ENCODE results near the gene LTB4R2.
A peak's percentile ranks its signal among the peaks of the same experiment; 100 is the strongest.

The LTB4R2 gene

GRCh38 chr14:24270537-24271133 lies 39.3 kb upstream of the LTB4R2 start:
- peak overlapping the region; percentile 78 for H3K4me3 ChIP-seq (replicated peaks; ENCODE audit: low read depth, low read length)
- no peak for TF ChIP-seq CTCF (IDR thresholded peaks at IDR 0.05; ENCODE audit: low read length, missing control alignments)
- DNase-seq (ENCODE audit: low read depth) = no peak

- DNase-seq (ENCODE audit: low read depth) = peak; percentile 92
- TF ChIP-seq CTCF (IDR thresholded peaks at IDR 0.05; ENCODE audit: low read length, missing control alignments) = peak; percentile 59
- peak within 1 kb of the TSS; percentile 78 for H3K4me3 ChIP-seq (replicated peaks; ENCODE audit: low read depth, low read length)
Observed at GRCh38 chr14:24271134-24271833, 38.7 kb upstream of the LTB4R2 start, which contains the start of gene RABGGTA. RABGGTA (minus strand) TSS chr14:24271597; CDS start chr14:24271115, 482 bp downstream.

GRCh38 chr14:24271834-24272263 lies 38.1 kb upstream of the LTB4R2 start:
- no peak for DNase-seq (ENCODE audit: low read depth)
- TF ChIP-seq CTCF (IDR thresholded peaks at IDR 0.05; ENCODE audit: low read length, missing control alignments) = no peak
- peak overlapping the region; percentile 78 for H3K4me3 ChIP-seq (replicated peaks; ENCODE audit: low read depth, low read length)

GRCh38 chr14:24272467-24272866 lies 37.5 kb upstream of the LTB4R2 start:
- DNase-seq (ENCODE audit: low read depth) = no peak
- TF ChIP-seq CTCF (IDR thresholded peaks at IDR 0.05; ENCODE audit: low read length, missing control alignments) = no peak
- H3K4me3 ChIP-seq (replicated peaks; ENCODE audit: low read depth, low read length) = no peak overlapping the region

- peak; percentile 17 for TF ChIP-seq CTCF (IDR thresholded peaks at IDR 0.05; ENCODE audit: low read length, missing control alignments)
- no peak for DNase-seq (ENCODE audit: low read depth)
- no peak overlapping the region for H3K4me3 ChIP-seq (replicated peaks; ENCODE audit: low read depth, low read length)
Observed at GRCh38 chr14:24273422-24273998, 36.4 kb upstream of the LTB4R2 start.

- no peak for DNase-seq (ENCODE audit: low read depth)
- no peak for TF ChIP-seq CTCF (IDR thresholded peaks at IDR 0.05; ENCODE audit: low read length, missing control alignments)
- H3K4me3 ChIP-seq (replicated peaks; ENCODE audit: low read depth, low read length) = no peak overlapping the region
Observed at GRCh38 chr14:24274101-24274543, 35.8 kb upstream of the LTB4R2 start.
